Mesodermal cell (in vitro differentiated cells): ENCODE data around the gene TRPV6.

Experiments
- H3K27ac ChIP-seq: 2 replicates; pipeline ENCODE4 v1.7.0; 2013; ENCODE audit warnings: mild to moderate bottlenecking, low read depth, low read length, moderate library complexity; ENCODE audit not compliant: severe bottlenecking
- H3K36me3 ChIP-seq: 2 replicates; pipeline ENCODE4 v1.7.1; 2013; ENCODE audit warnings: mild to moderate bottlenecking, low read length, moderate library complexity; ENCODE audit not compliant: control insufficient read depth, insufficient read depth
- H3K4me1 ChIP-seq: one replicate; pipeline ENCODE4 v1.7.1; 2013; ENCODE audit warnings: mild to moderate bottlenecking, low read length; ENCODE audit not compliant: insufficient read depth, control insufficient read depth, poor library complexity, severe bottlenecking
- H3K4me3 ChIP-seq: 2 replicates; pipeline ENCODE4 v1.7.0; 2013; ENCODE audit warnings: low read length, control low read depth, mild to moderate bottlenecking; ENCODE audit not compliant: insufficient read depth, poor library complexity, severe bottlenecking; ENCODE audit errors: extremely low read depth
- H3K9me3 ChIP-seq: 2 replicates; pipeline ENCODE4 v1.7.1; 2013; ENCODE audit warnings: mild to moderate bottlenecking, low read length, moderate library complexity; ENCODE audit not compliant: control insufficient read depth
- WGBS, 2 experiments: methylation state at CpG; one replicate each; pipeline ENCODE4 v1.1.5; 2013; ENCODE audit warnings: missing lambda C conversion rate in 2 of 2; ENCODE audit not compliant: insufficient coverage in 2 of 2; 5-methylcytosine and 5-hydroxymethylcytosine counted together

The TRPV6 gene

GRCh38 chr7:142919656-142920055 is 34.1 kb upstream of the TRPV6 start:
- Histone ChIP-seq H3K4me1 (no peaks in the 10 kb centered on the region), H3K9me3 (no peaks in the 10 kb centered on the region), H3K36me3 (no peaks in the 10 kb centered on the region), H3K4me3 (no peak overlapping the region), H3K27ac (no peak overlapping the region)
- WGBS, 2 experiments: 97 to 100% methylated on average over 2 of the region's 3 CpGs

GRCh38 chr7:142918901-142919300 is 33.4 kb upstream of the TRPV6 start:
- 83 to 100% methylated on average over 1 of the region's 2 CpGs for WGBS, 2 experiments
- H3K4me1 ChIP-seq: no peaks in the 10 kb centered on the region

GRCh38 chr7:142917447-142917846 is 31.9 kb upstream of the TRPV6 start:
- Histone ChIP-seq H3K4me1 (no peaks in the 10 kb centered on the region), H3K4me3 (no peak overlapping the region), H3K27ac (no peak overlapping the region), H3K9me3 (no peaks in the 10 kb centered on the region), H3K36me3 (no peaks in the 10 kb centered on the region)
- 83 to 100% methylated on average over 2 to 3 of the region's 3 CpGs for WGBS, 2 experiments

More at GRCh38 chr7:142918901-142919300, 33.4 kb upstream of the TRPV6 start:
- no peaks in the 10 kb centered on the region for H3K9me3 ChIP-seq
- H3K27ac ChIP-seq: no peak overlapping the region
- no peak overlapping the region for H3K4me3 ChIP-seq
- H3K36me3 ChIP-seq: no peaks in the 10 kb centered on the region

- Histone ChIP-seq H3K27ac (no peak overlapping the region), H3K4me3 (no peak overlapping the region), H3K4me1 (no peaks in the 10 kb centered on the region), H3K9me3 (no peaks in the 10 kb centered on the region), H3K36me3 (no peaks in the 10 kb centered on the region)
- 75% methylated on average over 1 of the region's 2 CpGs; no CpG with 5 or more reads in 1 of the 2 experiments for WGBS, 2 experiments
Measured at GRCh38 chr7:142916508-142916907, 31.0 kb upstream of the TRPV6 start.

GRCh38 chr7:142915315-142915714 is 29.8 kb upstream of the TRPV6 start:
- WGBS, 2 experiments: 90 to 94% methylated on average over 3 to 5 of the region's 8 CpGs
- Histone ChIP-seq H3K27ac (no peak overlapping the region), H3K36me3 (no peaks in the 10 kb centered on the region), H3K4me1 (no peaks in the 10 kb centered on the region), H3K4me3 (no peak overlapping the region), H3K9me3 (no peaks in the 10 kb centered on the region)

GRCh38 chr7:142914121-142914520 is 28.6 kb upstream of the TRPV6 start:
- WGBS, 2 experiments: 80% methylated on average over 1 of the region's 1 CpG; no CpG with 5 or more reads in 1 of the 2 experiments
- H3K4me1 ChIP-seq: peaks cover 2% of the 10 kb centered on the region
- H3K9me3 ChIP-seq: no peaks in the 10 kb centered on the region
- no peaks in the 10 kb centered on the region for H3K36me3 ChIP-seq
- no peak overlapping the region for H3K4me3 ChIP-seq
- no peak overlapping the region for H3K27ac ChIP-seq

- peaks cover 2% of the 10 kb centered on the region for H3K4me1 ChIP-seq
- no peak overlapping the region for H3K27ac ChIP-seq
- H3K9me3 ChIP-seq: no peaks in the 10 kb centered on the region
- 83 to 86% methylated on average over 1 to 2 of the region's 2 CpGs for WGBS, 2 experiments
- no peak overlapping the region for H3K4me3 ChIP-seq
- H3K36me3 ChIP-seq: no peaks in the 10 kb centered on the region
Measured at GRCh38 chr7:142913566-142913965, 28.0 kb upstream of the TRPV6 start.

- Histone ChIP-seq H3K36me3 (no peaks in the 10 kb centered on the region), H3K27ac (no peak overlapping the region), H3K9me3 (no peaks in the 10 kb centered on the region), H3K4me3 (no peak overlapping the region), H3K4me1 (peaks cover 2% of the 10 kb centered on the region)
- 79 to 86% methylated on average over 2 to 3 of the region's 3 CpGs for WGBS, 2 experiments
Measured at GRCh38 chr7:142913051-142913450, 27.5 kb upstream of the TRPV6 start.

- H3K27ac ChIP-seq: no peak overlapping the region
- WGBS, 2 experiments: 83% methylated on average over 1 of the region's 2 CpGs; no CpG with 5 or more reads in 1 of the 2 experiments
- no peaks in the 10 kb centered on the region for H3K9me3 ChIP-seq
Measured at GRCh38 chr7:142910481-142910880, 24.9 kb upstream of the TRPV6 start.

GRCh38 chr7:142910031-142910433 is 24.5 kb upstream of the TRPV6 start:
- H3K27ac ChIP-seq: no peak overlapping the region

More at GRCh38 chr7:142910481-142910880, 24.9 kb upstream of the TRPV6 start:
- H3K36me3 ChIP-seq: no peaks in the 10 kb centered on the region
- H3K4me1 ChIP-seq: peaks cover 2% of the 10 kb centered on the region
- no peak overlapping the region for H3K4me3 ChIP-seq

GRCh38 chr7:142908921-142909890 is 23.7 kb upstream of the TRPV6 start:
- peaks cover 2% of the 10 kb centered on the region for H3K4me1 ChIP-seq
- H3K4me3 ChIP-seq: no peak overlapping the region
- H3K36me3 ChIP-seq: no peaks in the 10 kb centered on the region
- H3K27ac ChIP-seq: no peak overlapping the region
- H3K9me3 ChIP-seq: peaks cover 6% of the 10 kb centered on the region
- WGBS, 2 experiments: 89% methylated on average over 21 of the region's 21 CpGs

More at GRCh38 chr7:142910031-142910433, 24.5 kb upstream of the TRPV6 start:
- H3K36me3 ChIP-seq: no peaks in the 10 kb centered on the region
- no peak overlapping the region for H3K4me3 ChIP-seq
- peaks cover 2% of the 10 kb centered on the region for H3K4me1 ChIP-seq
- no CpG with 5 or more reads among the region's 2 CpGs for WGBS, 2 experiments
- H3K9me3 ChIP-seq: no peaks in the 10 kb centered on the region
